Right lobe of liver (tissue), 6 donors: ENCODE results near the gene GLIS2. TPM values are rescaled to one million over a fixed set of nuclear protein-coding genes. Genes with fewer than 3 reads are reported as not detected.

Experiments
- ATAC-seq, 4 donors: fragments of 200-7000 bp; cut with Tn5 transposase; one replicate each; pipeline ENCODE4 v1.9.1; 2020; ENCODE audit warnings: mild to moderate bottlenecking in 4 of 4, moderate library complexity in 4 of 4
- DNase-seq, 3 donors: peaks; one replicate each; pipeline ENCODE4 v3.0.0-alpha.2; 2020
- H3K27ac ChIP-seq, 3 donors: fragments of 200-600 bp; one replicate each; pipeline ENCODE4 v1.8.0; 2022
- H3K27me3 ChIP-seq, 2 donors: fragments of 200-600 bp; one replicate each; pipeline ENCODE4 v1.8.0; 2022
- H3K36me3 ChIP-seq, 4 donors: fragments of 200-600 bp; sonication (generic) in 1 of 4; one replicate each; pipeline versions ENCODE4 v1.5.1 to v1.8.0; 2017 to 2022; ENCODE audit warnings: control low read depth in 1 of 4
- H3K4me1 ChIP-seq, 4 donors: fragments of 200-600 bp; sonication (generic) in 1 of 4; one replicate each; pipeline versions ENCODE4 v1.5.1 to v1.8.0; 2017 to 2022; ENCODE audit warnings: control low read depth in 1 of 4
- H3K4me3 ChIP-seq, 3 donors: fragments of 200-600 bp; one replicate each; pipeline ENCODE4 v1.8.0; 2022
- H3K9me3 ChIP-seq, 4 donors: fragments of 200-600 bp; sonication (generic) in 1 of 4; one replicate each; pipeline versions ENCODE4 v1.5.1 to v1.8.0; 2017 to 2022; ENCODE audit warnings: control low read depth in 1 of 4
- CTCF ChIP-seq, 4 donors: fragments of 200-600 bp in 3 of 4; fragments of 450-650 bp in 1 of 4; IDR thresholded peaks; one replicate each; pipeline versions ENCODE4 v1.5.1 to v1.8.0; 2016 to 2022; ENCODE audit warnings: antibody characterized with exemption in 4 of 4, mild to moderate bottlenecking in 2 of 4
- POLR2A ChIP-seq: fragments of 450-650 bp; IDR thresholded peaks from one replicate; pipeline ENCODE4 v1.6.1; 2017; ENCODE audit warnings: antibody characterized with exemption, mild to moderate bottlenecking
- WGBS: methylation state at CpG from one replicate; pipeline ENCODE4 v1.1.6; 2018; ENCODE audit warnings: low coverage, low lambda C conversion rate; ENCODE audit not compliant: insufficient coverage; ENCODE audit errors: missing lambda C conversion rate; 5-methylcytosine and 5-hydroxymethylcytosine counted together
- intact Hi-C, 2 donors: fragments of 100-400 bp; cut with DNase I; formaldehyde crosslinking; loops; one replicate each; pipeline versions ENCODE4 v1.11.2 to v1.14.1; 2022
- total RNA-seq, 6 experiments: library from RNA; depleted of rRNA in 2 of 6; stranded (reverse); fragments of >200 nt in 2 of 6; fragmentation: NEBNext Ultra II Directional in 3 of 6; extraction: Animal tissue kit (Norgen Biotek cat#: 25700) in 3 of 6; gene quantifications; one replicate each; pipeline versions ENCODE4 v1.1.0 to v1.2.4, GENCODE V29; 2016 to 2023
- donor health status: DM: no; HTN: yes; CAD: no.
- donor health status: DM: no; HTN: no; CAD: no.
- donor health status: DM: no; HTN: no; CAD: no.
- donor health status: DM: no; HTN: yes; CAD: no.
- donor health status: DM: no; HTN: yes; CAD: no.

The GLIS2 gene
- total RNA-seq, 6 experiments from 2014 or later: 0.79 to 2.6 (median 1.4) TPM

GRCh38 chr16:4362476-4363135, 46.7 kb downstream of the GLIS2 start:
- H3K27me3 ChIP-seq: no peaks in the 10 kb centered on the region
- TF ChIP-seq CTCF (IDR thresholded peaks at IDR 0.05): no peak
- TF ChIP-seq POLR2A: no peak
- H3K4me1 ChIP-seq: no peaks in the 10 kb centered on the region
- peaks cover 0 to 4% (median 0%) of the 10 kb centered on the region in 4 donors for H3K36me3 ChIP-seq
- no peak overlapping the region for H3K27ac ChIP-seq
- intact Hi-C loops: no loop called here
- H3K9me3 ChIP-seq: no peaks in the 10 kb centered on the region
- DNase-seq (no peak), ATAC-seq (no peak)
- no peak overlapping the region for H3K4me3 ChIP-seq
- WGBS: 73% methylated on average over 2 of the region's 19 CpGs

- ATAC-seq (no peak), DNase-seq (no peak)
- H3K27me3 ChIP-seq: no peaks in the 10 kb centered on the region
- no peak overlapping the region for H3K4me3 ChIP-seq
- no peaks in the 10 kb centered on the region for H3K9me3 ChIP-seq
- H3K27ac ChIP-seq: no peak overlapping the region
- no peak for TF ChIP-seq CTCF (IDR thresholded peaks at IDR 0.05)
- intact Hi-C loops: no loop called here
- H3K4me1 ChIP-seq: peaks cover 0 to 14% (median 5%) of the 10 kb centered on the region in 4 donors
- 80% methylated on average over 2 of the region's 37 CpGs for WGBS
- H3K36me3 ChIP-seq: no peaks in the 10 kb centered on the region
Observed at GRCh38 chr16:4364196-4365013, 48.5 kb downstream of the GLIS2 start.

- Histone ChIP-seq H3K27ac (no peak overlapping the region), H3K9me3 (no peaks in the 10 kb centered on the region), H3K4me3 (no peak overlapping the region), H3K27me3 (no peaks in the 10 kb centered on the region), H3K36me3 (no peaks in the 10 kb centered on the region), H3K4me1 (peaks cover 0 to 14% (median 5%) of the 10 kb centered on the region in 4 donors)
- intact Hi-C loops: no loop called here
- no peak for ATAC-seq
- TF ChIP-seq POLR2A (no peak), CTCF (IDR thresholded peaks at IDR 0.05) (no peak)
- DNase-seq: no peak
- 80% methylated on average over 1 of the region's 10 CpGs for WGBS
Observed at GRCh38 chr16:4365014-4365406, 49.1 kb downstream of the GLIS2 start.

GRCh38 chr16:4365615-4366014, 49.7 kb downstream of the GLIS2 start:
- Histone ChIP-seq H3K4me3 (no peak overlapping the region), H3K36me3 (no peaks in the 10 kb centered on the region), H3K4me1 (peaks cover 0 to 16% (median 5%) of the 10 kb centered on the region in 4 donors), H3K27me3 (no peaks in the 10 kb centered on the region), H3K27ac (no peak overlapping the region), H3K9me3 (no peaks in the 10 kb centered on the region)
- TF ChIP-seq POLR2A: no peak
- TF ChIP-seq CTCF (IDR thresholded peaks at IDR 0.05): no peak
- intact Hi-C loops: no loop called here
- 96% methylated on average over 4 of the region's 12 CpGs for WGBS
- ATAC-seq (no peak), DNase-seq (no peak)
